HepG2 (cell line): ENCODE data around the gene TSPAN18.

Experiments used
- ATF1 ChIP-seq: IDR thresholded peaks from 2 replicates; pipeline ENCODE4 v1.6.1; 2016; ENCODE audit warnings: mild to moderate bottlenecking, control low read depth
- BHLHE40 ChIP-seq: IDR thresholded peaks from 2 replicates; pipeline ENCODE4 v1.6.1; 2011; ENCODE audit warnings: low read length, improper control_type of control experiment
- EZH2 ChIP-seq: conservative IDR thresholded peaks from 2 replicates; pipeline ENCODE4 v1.6.1; 2012; ENCODE audit warnings: mild to moderate bottlenecking, low read depth, low read length, moderate library complexity
- GTF2F1 ChIP-seq: fragments of 150-350 bp; IDR thresholded peaks from 2 replicates; pipeline ENCODE4 v1.6.1; 2014; ENCODE audit warnings: low read length
- MAZ ChIP-seq, 2 experiments: sonication (generic) in 1 of 2; formaldehyde crosslinking in 1 of 2; IDR thresholded peaks; 2 replicates each; pipeline versions ENCODE4 v1.5.0 to v1.6.1; 2012 to 2020; ENCODE audit warnings: low read depth in 2 of 2, mild to moderate bottlenecking in 2 of 2, borderline replicate concordance in 1 of 2, improper control_type of control experiment in 1 of 2, low read length in 1 of 2, missing genetic modification reagents in 1 of 2, moderate library complexity in 1 of 2
- NR3C1 ChIP-seq: sonication (generic); formaldehyde crosslinking; IDR thresholded peaks from 2 replicates; pipeline ENCODE4 v1.4.0; 2020; ENCODE audit warnings: missing genetic modification reagents
- POLR2A ChIP-seq, 2 experiments: IDR thresholded peaks; 2 replicates each; pipeline ENCODE4 v1.6.1; 2011; ENCODE audit warnings: low read depth in 2 of 2, low read length in 2 of 2, mild to moderate bottlenecking in 1 of 2, moderate library complexity in 1 of 2; ENCODE audit not compliant: insufficient read depth in 1 of 2
- SRF ChIP-seq: IDR thresholded peaks from 2 replicates; pipeline ENCODE4 v1.6.1; 2011; ENCODE audit warnings: mild to moderate bottlenecking, low read depth, low read length, moderate library complexity
- ZMYM2 ChIP-seq: sonication (generic); formaldehyde crosslinking; IDR thresholded peaks from 2 replicates; pipeline ENCODE4 v1.8.0; 2022; ENCODE audit warnings: mild to moderate bottlenecking, missing genetic modification reagents
- ZNF253 ChIP-seq: sonication (generic); formaldehyde crosslinking; IDR thresholded peaks from 2 replicates; pipeline ENCODE4 v1.8.0; 2022; ENCODE audit warnings: mild to moderate bottlenecking, missing genetic modification reagents, borderline replicate concordance
- TF ChIP-seq, protein P1 (sequence below): sonication (generic); formaldehyde crosslinking; IDR thresholded peaks from 2 replicates; pipeline ENCODE4 v1.5.0; 2020; ENCODE audit warnings: mild to moderate bottlenecking, missing genetic modification reagents, moderate library complexity
- TF ChIP-seq, protein P2 (sequence below): sonication (generic); formaldehyde crosslinking; IDR thresholded peaks from 2 replicates; pipeline ENCODE4 v1.4.0; 2020; ENCODE audit warnings: missing genetic modification reagents; ENCODE audit errors: not compliant biosample characterization

DNA sequence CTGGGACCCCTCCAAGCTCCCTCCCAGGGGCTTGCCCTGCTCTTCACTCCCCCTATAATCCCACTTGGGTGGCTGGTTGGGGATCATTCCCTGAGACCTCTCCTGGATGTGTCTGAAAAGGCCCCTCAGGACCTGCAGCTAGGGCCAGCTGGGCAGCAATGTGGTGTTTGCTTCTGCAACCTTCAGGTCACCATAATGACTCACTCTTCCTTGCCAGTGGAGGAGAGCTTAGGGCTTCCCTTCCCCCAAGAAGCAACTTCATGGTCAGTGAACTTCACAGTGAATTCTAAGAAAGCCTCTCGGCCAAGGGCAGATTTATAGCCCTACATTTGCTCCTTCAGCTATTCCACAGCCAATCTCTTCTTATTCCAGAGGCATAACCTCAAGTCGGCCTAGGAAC lies 45.1 kb upstream of the TSPAN18 start:
- TF ChIP-seq ATF1 (no peak), MAZ (IDR thresholded peaks at IDR 0.05; ENCODE audit: borderline replicate concordance, low read depth, low read length) (no peak), MAZ (CRISPR knock-in tag; IDR thresholded peaks at IDR 0.05; ENCODE audit: low read depth) (no peak), BHLHE40 (no peak), GTF2F1 (no peak), ZNF253 (CRISPR knock-in tag) (no peak), NR3C1 (CRISPR knock-in tag) (no peak), POLR2A (IDR thresholded peaks at IDR 0.05; ENCODE audit: insufficient read depth in 1 of 2, low read depth in 2 of 2, low read length in 2 of 2) (no peak), ZMYM2 (CRISPR knock-in tag) (no peak), EZH2 (no peak), SRF (no peak)
- TF ChIP-seq, protein P1, sequence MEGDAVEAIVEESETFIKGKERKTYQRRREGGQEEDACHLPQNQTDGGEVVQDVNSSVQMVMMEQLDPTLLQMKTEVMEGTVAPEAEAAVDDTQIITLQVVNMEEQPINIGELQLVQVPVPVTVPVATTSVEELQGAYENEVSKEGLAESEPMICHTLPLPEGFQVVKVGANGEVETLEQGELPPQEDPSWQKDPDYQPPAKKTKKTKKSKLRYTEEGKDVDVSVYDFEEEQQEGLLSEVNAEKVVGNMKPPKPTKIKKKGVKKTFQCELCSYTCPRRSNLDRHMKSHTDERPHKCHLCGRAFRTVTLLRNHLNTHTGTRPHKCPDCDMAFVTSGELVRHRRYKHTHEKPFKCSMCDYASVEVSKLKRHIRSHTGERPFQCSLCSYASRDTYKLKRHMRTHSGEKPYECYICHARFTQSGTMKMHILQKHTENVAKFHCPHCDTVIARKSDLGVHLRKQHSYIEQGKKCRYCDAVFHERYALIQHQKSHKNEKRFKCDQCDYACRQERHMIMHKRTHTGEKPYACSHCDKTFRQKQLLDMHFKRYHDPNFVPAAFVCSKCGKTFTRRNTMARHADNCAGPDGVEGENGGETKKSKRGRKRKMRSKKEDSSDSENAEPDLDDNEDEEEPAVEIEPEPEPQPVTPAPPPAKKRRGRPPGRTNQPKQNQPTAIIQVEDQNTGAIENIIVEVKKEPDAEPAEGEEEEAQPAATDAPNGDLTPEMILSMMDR (CRISPR knock-in tag) = no peak
- TF ChIP-seq, protein P2, sequence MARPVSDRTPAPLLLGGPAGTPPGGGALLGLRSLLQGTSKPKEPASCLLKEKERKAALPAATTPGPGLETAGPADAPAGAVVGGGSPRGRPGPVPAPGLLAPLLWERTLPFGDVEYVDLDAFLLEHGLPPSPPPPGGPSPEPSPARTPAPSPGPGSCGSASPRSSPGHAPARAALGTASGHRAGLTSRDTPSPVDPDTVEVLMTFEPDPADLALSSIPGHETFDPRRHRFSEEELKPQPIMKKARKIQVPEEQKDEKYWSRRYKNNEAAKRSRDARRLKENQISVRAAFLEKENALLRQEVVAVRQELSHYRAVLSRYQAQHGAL (CRISPR knock-in tag) = no peak
